ENCODE measurements around the gene ELF1.

DNA sequence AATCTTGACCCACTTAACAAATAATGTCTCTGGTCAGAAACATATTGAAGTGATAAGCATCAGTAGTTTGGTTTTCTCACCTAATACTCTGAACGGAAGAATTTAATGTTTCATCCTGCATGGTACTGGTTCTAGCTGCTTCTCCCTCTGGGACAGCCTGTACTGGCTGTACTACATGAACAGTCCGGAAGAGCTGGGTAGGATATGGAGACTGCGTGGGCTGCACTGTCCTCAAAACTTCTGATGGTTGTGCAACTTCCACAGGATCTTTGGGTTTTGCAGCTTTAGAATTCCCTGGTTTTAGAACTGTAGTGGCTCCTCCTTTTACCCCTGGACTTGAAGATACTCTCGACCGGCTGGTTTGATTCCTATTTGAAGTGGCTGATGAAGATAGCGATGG is 78.3 kb downstream of the ELF1 start:
- TF ChIP-seq, protein P1, sequence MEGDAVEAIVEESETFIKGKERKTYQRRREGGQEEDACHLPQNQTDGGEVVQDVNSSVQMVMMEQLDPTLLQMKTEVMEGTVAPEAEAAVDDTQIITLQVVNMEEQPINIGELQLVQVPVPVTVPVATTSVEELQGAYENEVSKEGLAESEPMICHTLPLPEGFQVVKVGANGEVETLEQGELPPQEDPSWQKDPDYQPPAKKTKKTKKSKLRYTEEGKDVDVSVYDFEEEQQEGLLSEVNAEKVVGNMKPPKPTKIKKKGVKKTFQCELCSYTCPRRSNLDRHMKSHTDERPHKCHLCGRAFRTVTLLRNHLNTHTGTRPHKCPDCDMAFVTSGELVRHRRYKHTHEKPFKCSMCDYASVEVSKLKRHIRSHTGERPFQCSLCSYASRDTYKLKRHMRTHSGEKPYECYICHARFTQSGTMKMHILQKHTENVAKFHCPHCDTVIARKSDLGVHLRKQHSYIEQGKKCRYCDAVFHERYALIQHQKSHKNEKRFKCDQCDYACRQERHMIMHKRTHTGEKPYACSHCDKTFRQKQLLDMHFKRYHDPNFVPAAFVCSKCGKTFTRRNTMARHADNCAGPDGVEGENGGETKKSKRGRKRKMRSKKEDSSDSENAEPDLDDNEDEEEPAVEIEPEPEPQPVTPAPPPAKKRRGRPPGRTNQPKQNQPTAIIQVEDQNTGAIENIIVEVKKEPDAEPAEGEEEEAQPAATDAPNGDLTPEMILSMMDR (IDR thresholded peaks at IDR 0.05) = no peak
- TF ChIP-seq SIN3A (IDR thresholded peaks at IDR 0.05; ENCODE audit: borderline replicate concordance, low read depth, low read length) (no peak), POLR2AphosphoS5 (IDR thresholded peaks at IDR 0.05; ENCODE audit: low read depth, low read length) (no peak), MXI1 (IDR thresholded peaks at IDR 0.05; ENCODE audit: low read depth, low read length) (no peak), JUND (IDR thresholded peaks at IDR 0.05) (no peak), NFIC (IDR thresholded peaks at IDR 0.05; ENCODE audit: borderline replicate concordance) (no peak), FOXM1 (IDR thresholded peaks at IDR 0.05; ENCODE audit: low read depth) (no peak)
- TF ChIP-seq, protein P2, sequence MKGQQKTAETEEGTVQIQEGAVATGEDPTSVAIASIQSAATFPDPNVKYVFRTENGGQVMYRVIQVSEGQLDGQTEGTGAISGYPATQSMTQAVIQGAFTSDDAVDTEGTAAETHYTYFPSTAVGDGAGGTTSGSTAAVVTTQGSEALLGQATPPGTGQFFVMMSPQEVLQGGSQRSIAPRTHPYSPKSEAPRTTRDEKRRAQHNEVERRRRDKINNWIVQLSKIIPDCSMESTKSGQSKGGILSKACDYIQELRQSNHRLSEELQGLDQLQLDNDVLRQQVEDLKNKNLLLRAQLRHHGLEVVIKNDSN (IDR thresholded peaks at IDR 0.05; ENCODE audit: borderline replicate concordance, low read depth) = no peak
- TF ChIP-seq, protein P3, sequence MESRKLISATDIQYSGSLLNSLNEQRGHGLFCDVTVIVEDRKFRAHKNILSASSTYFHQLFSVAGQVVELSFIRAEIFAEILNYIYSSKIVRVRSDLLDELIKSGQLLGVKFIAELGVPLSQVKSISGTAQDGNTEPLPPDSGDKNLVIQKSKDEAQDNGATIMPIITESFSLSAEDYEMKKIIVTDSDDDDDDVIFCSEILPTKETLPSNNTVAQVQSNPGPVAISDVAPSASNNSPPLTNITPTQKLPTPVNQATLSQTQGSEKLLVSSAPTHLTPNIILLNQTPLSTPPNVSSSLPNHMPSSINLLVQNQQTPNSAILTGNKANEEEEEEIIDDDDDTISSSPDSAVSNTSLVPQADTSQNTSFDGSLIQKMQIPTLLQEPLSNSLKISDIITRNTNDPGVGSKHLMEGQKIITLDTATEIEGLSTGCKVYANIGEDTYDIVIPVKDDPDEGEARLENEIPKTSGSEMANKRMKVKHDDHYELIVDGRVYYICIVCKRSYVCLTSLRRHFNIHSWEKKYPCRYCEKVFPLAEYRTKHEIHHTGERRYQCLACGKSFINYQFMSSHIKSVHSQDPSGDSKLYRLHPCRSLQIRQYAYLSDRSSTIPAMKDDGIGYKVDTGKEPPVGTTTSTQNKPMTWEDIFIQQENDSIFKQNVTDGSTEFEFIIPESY (IDR thresholded peaks at IDR 0.05; ENCODE audit: borderline replicate concordance, low read depth) = no peak
- TF ChIP-seq, protein P4, sequence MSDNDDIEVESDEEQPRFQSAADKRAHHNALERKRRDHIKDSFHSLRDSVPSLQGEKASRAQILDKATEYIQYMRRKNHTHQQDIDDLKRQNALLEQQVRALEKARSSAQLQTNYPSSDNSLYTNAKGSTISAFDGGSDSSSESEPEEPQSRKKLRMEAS (IDR thresholded peaks at IDR 0.05; ENCODE audit: low read depth) = no peak

All from SK-N-SH (cell line).